Measurements from ENCODE around the gene RAB3IL1.

DNA sequence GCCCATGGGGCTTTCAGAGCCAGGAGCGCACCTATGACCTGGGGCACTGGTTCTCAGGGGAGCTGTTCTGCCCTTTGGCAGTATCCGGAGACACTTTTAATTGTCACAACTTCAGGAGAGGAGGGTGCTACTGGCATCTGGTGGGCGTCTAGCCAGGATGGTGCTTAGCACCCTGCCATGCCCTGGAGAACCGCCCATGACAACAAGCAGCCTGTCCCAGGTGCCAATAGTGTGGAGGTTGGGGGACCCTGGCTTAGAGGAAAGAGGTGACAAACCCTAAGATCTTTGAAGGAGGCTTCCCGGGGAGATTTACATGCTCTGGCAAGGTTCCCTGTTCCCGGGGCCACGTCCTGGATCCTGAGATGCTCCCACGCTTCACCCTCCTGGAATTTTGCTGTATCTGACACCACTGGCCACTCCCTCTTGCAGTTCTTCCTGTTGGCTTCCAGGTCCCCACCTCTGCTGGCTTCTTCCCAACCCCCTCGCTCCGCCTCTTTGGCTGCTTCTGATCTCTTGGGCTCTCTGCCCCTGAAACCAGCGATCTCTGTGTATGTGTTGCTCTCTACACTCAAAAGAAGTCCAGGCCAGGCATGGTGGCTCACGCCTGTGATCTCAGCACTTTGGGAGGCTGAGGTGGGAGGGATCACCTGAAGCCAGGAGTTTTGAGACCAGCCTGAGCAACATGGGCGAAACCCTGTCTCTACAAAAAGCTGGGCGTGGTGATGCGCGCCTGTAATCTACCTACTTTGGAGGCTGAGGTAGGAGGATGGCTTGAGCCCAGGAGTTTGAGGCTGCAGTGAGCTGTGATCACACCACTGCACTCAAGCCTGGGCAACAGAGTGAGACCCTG is 57.1 kb downstream of the RAB3IL1 start:
- TF ChIP-seq, protein P1, sequence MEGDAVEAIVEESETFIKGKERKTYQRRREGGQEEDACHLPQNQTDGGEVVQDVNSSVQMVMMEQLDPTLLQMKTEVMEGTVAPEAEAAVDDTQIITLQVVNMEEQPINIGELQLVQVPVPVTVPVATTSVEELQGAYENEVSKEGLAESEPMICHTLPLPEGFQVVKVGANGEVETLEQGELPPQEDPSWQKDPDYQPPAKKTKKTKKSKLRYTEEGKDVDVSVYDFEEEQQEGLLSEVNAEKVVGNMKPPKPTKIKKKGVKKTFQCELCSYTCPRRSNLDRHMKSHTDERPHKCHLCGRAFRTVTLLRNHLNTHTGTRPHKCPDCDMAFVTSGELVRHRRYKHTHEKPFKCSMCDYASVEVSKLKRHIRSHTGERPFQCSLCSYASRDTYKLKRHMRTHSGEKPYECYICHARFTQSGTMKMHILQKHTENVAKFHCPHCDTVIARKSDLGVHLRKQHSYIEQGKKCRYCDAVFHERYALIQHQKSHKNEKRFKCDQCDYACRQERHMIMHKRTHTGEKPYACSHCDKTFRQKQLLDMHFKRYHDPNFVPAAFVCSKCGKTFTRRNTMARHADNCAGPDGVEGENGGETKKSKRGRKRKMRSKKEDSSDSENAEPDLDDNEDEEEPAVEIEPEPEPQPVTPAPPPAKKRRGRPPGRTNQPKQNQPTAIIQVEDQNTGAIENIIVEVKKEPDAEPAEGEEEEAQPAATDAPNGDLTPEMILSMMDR (IDR thresholded peaks at IDR 0.05) = no peak
- no peak for TF ChIP-seq POLR2A (IDR thresholded peaks at IDR 0.05)
